ENCODE results near the gene RMDN3. TPM values are rescaled to one million over a fixed set of nuclear protein-coding genes. Genes with fewer than 3 reads are reported as not detected.

Gene RMDN3
- total RNA-seq, 1 experiment from 2014 or later = 28.3 TPM

GRCh38 chr15:40762919-40763800 is 8.1 kb upstream of the RMDN3 start:
- Histone ChIP-seq H2BK15ac (ENCODE audit: low read depth, low read length) (no peak overlapping the region), H3T11ph (ENCODE audit: low read length) (no peak overlapping the region), H2AK5ac (ENCODE audit: insufficient read length, low read length) (no peak overlapping the region), H2BK12ac (ENCODE audit: insufficient read length, low read depth, low read length) (no peak overlapping the region), H4K5ac (ENCODE audit: insufficient read length, low read depth, low read length) (no peak overlapping the region), H3K9me3 (ENCODE audit: control insufficient read depth, low read depth, low read length) (no peaks in the 10 kb centered on the region), H2BK5ac (ENCODE audit: insufficient read length, low read length) (no peak overlapping the region), H4K8ac (replicated peaks; ENCODE audit: insufficient read length, low read depth, low read length) (no peak overlapping the region), H3K18ac (ENCODE audit: insufficient read length, low read depth, low read length) (peak overlapping the region; percentile 51), H2BK120ac (ENCODE audit: low read depth, low read length, poor library complexity, severe bottlenecking) (no peak overlapping the region), H3K27me3 (ENCODE audit: insufficient read depth, low read length) (no peaks in the 10 kb centered on the region), H3K4ac (ENCODE audit: low read depth, low read length) (no peak overlapping the region), H3K4me2 (ENCODE audit: insufficient read depth, insufficient read length, low read length) (peak overlapping the region; percentile 50), H3K56ac (ENCODE audit: insufficient read length, low read depth, low read length) (no peak overlapping the region), H2AFZ (ENCODE audit: low read length) (no peak overlapping the region), H3K23ac (ENCODE audit: insufficient read length, low read depth, low read length) (no peak overlapping the region), H3K79me1 (ENCODE audit: insufficient read depth, low read depth, low read length, poor library complexity, severe bottlenecking) (no peaks in the 10 kb centered on the region), H3K14ac (ENCODE audit: insufficient read depth, low read length) (peak overlapping the region; percentile 61; the same call in 1 of the 2 replicates), H2BK20ac (ENCODE audit: low read depth, low read length, poor library complexity, severe bottlenecking) (no peak overlapping the region), H3K4me1 (ENCODE audit: insufficient read depth, low read length) (peaks cover 4% of the 10 kb centered on the region; the same call in 1 of the 2 replicates), H4K20me1 (ENCODE audit: control insufficient read depth, insufficient read depth, insufficient read length) (no peaks in the 10 kb centered on the region), H4K91ac (ENCODE audit: insufficient read length, low read depth, low read length) (no peak overlapping the region), H3K79me2 (ENCODE audit: insufficient read depth, low read length) (no peaks in the 10 kb centered on the region), H3K27ac (ENCODE audit: insufficient read length, low read depth, low read length) (no peak overlapping the region), H3K9ac (ENCODE audit: extremely low read depth, insufficient read length, low read length) (no peak overlapping the region), H3K23me2 (ENCODE audit: insufficient read length, low read depth, low read length, poor library complexity, severe bottlenecking) (no peaks in the 10 kb centered on the region)
- WGBS (ENCODE audit: extremely low coverage, insufficient read length, low lambda C conversion rate) = no CpG with 5 or more reads among the region's 55 CpGs
- Mint-ChIP-seq H3K4me3 (peak overlapping the region; percentile 76 to 85), H3K9me3 (no peaks in the 10 kb centered on the region), H3K27me3 (ENCODE audit: low read depth) (peaks cover 9% of the 10 kb centered on the region; the same call in 1 of the 2 replicates), H3K4me1 (peaks cover 29 to 31% of the 10 kb centered on the region in 2 experiments), H3K36me3 (ENCODE audit: insufficient read depth in 1 of 3, low read depth in 3 of 3) (peaks cover 0 to 3% (median 0%) of the 10 kb centered on the region in 3 experiments; a peak in 4 of 7 replicates), H3K27ac (no peak overlapping the region)
- peak; percentile 64 for DNase-seq
- TF ChIP-seq CTCF (conservative IDR thresholded peaks at IDR 0.05) = no peak

Data from H9 (cell line).